WTC11 (cell line): ENCODE measurements around the gene ZNF277. TPM values are rescaled to one million over a fixed set of nuclear protein-coding genes. Genes with fewer than 3 reads are reported as not detected.
"Not testable (repeated sequence)": the region's sequence is repeated elsewhere in the genome, so short reads cannot be mapped to it uniquely, and the experiment has no call there.

Experiments
- ATAC-seq: fragments of 200-7000 bp; cut with Tn5 transposase; 2 replicates; pipeline ENCODE4 v1.10.0; 2021; ENCODE audit warnings: mild to moderate bottlenecking, moderate library complexity
- CTCF ChIA-PET: fragments of 300-600 bp; sonication (Branson Sonifier 250); formaldehyde crosslinking; loops from one replicate; lab custom pipeline; 2021; ENCODE audit warnings: antibody characterized with exemption; lab: Charles Lee
- POLR2A ChIA-PET: fragments of 350-600 bp; sonication (Branson Sonifier 250); formaldehyde crosslinking; loops from one replicate; lab custom pipeline; 2021; ENCODE audit warnings: antibody characterized with exemption; lab: Charles Lee
- DNase-seq: peaks from one replicate; pipeline ENCODE4 v3.0.0; 2021; ENCODE audit warnings: low spot score
- H3K27ac Mint-ChIP-seq: 2 replicates; pipeline ENCODE4 v1.8.0; 2021; ENCODE audit warnings: mixed read lengths
- H3K27me3 Mint-ChIP-seq: 2 replicates; pipeline ENCODE4 v1.8.0; 2021; ENCODE audit warnings: low read depth, mild to moderate bottlenecking, moderate library complexity, mixed read lengths
- H3K36me3 Mint-ChIP-seq: 2 replicates; pipeline ENCODE4 v1.8.0; 2021; ENCODE audit warnings: mixed read lengths
- H3K4me1 Mint-ChIP-seq: 2 replicates; pipeline ENCODE4 v1.8.0; 2022; ENCODE audit warnings: mixed read lengths
- H3K4me3 Mint-ChIP-seq: 2 replicates; pipeline ENCODE4 v1.8.0; 2021; ENCODE audit warnings: mild to moderate bottlenecking, moderate library complexity, mixed read lengths
- H3K9me3 Mint-ChIP-seq: 2 replicates; pipeline ENCODE4 v1.8.0; 2021; ENCODE audit warnings: mixed read lengths
- ESRRA ChIP-seq: sonication (generic); formaldehyde crosslinking; IDR thresholded peaks from 2 replicates; pipeline ENCODE4 v1.8.1; 2022; ENCODE audit warnings: mild to moderate bottlenecking, missing genetic modification reagents, borderline replicate concordance
- FOXK1 ChIP-seq: sonication (generic); formaldehyde crosslinking; IDR thresholded peaks from 2 replicates; pipeline ENCODE4 v1.8.0; 2022; ENCODE audit warnings: mild to moderate bottlenecking, moderate library complexity, missing genetic modification reagents
- FOXP1 ChIP-seq: sonication (generic); formaldehyde crosslinking; IDR thresholded peaks from 2 replicates; pipeline ENCODE4 v1.8.0; 2022; ENCODE audit warnings: missing genetic modification reagents, mild to moderate bottlenecking, moderate library complexity, borderline replicate concordance
- IRF2 ChIP-seq: sonication (generic); formaldehyde crosslinking; IDR thresholded peaks from 2 replicates; pipeline ENCODE4 v1.8.0; 2022; ENCODE audit warnings: low read depth, missing genetic modification reagents, borderline replicate concordance
- NFE2L1 ChIP-seq: sonication (generic); formaldehyde crosslinking; IDR thresholded peaks from 2 replicates; pipeline ENCODE4 v1.8.1; 2023; ENCODE audit warnings: missing genetic modification reagents
- NFYB ChIP-seq: sonication (generic); formaldehyde crosslinking; conservative IDR thresholded peaks from 2 replicates; pipeline ENCODE4 v1.8.0; 2022; ENCODE audit warnings: low read depth, missing genetic modification reagents
- PRRX2 ChIP-seq: fragments of 250-450 bp; sonication (Bioruptor Pico); IDR thresholded peaks from 2 replicates; pipeline ENCODE4 v1.8.0; 2021; ENCODE audit warnings: mild to moderate bottlenecking
- RELA ChIP-seq: sonication (generic); formaldehyde crosslinking; IDR thresholded peaks from 2 replicates; pipeline ENCODE4 v1.8.1; 2022; ENCODE audit warnings: missing genetic modification reagents, mild to moderate bottlenecking, borderline replicate concordance
- SOX15 ChIP-seq: fragments of 250-450 bp; sonication (Bioruptor Pico); IDR thresholded peaks from 2 replicates; pipeline ENCODE4 v1.9.0; 2021; ENCODE audit warnings: mild to moderate bottlenecking
- ZNF396 ChIP-seq: fragments of 250-450 bp; sonication (Bioruptor Pico); IDR thresholded peaks from 2 replicates; pipeline ENCODE4 v1.8.0; 2021; ENCODE audit warnings: mild to moderate bottlenecking, moderate library complexity, borderline replicate concordance
- total RNA-seq: library from RNA; stranded (reverse); gene quantifications from 3 replicates; pipeline ENCODE4 v1.2.3, GENCODE V29; 2021
- TF ChIP-seq, protein P1 (sequence below): sonication (generic); formaldehyde crosslinking; IDR thresholded peaks from 2 replicates; pipeline ENCODE4 v1.8.0; 2022; ENCODE audit warnings: mild to moderate bottlenecking, missing genetic modification reagents
- TF ChIP-seq, protein P2 (sequence below): sonication (generic); formaldehyde crosslinking; IDR thresholded peaks from 2 replicates; pipeline ENCODE4 v1.8.1; 2022; ENCODE audit warnings: missing genetic modification reagents, borderline replicate concordance
- TF ChIP-seq, protein P3 (sequence below): sonication (generic); formaldehyde crosslinking; IDR thresholded peaks from 2 replicates; pipeline ENCODE4 v1.8.0; 2022; ENCODE audit warnings: missing genetic modification reagents
- TF ChIP-seq, protein P4 (sequence below): fragments of 250-450 bp; sonication (Bioruptor Pico); IDR thresholded peaks from 2 replicates; pipeline ENCODE4 v1.9.0; 2021; ENCODE audit warnings: mild to moderate bottlenecking
- TF ChIP-seq, protein P5 (sequence below): sonication (generic); formaldehyde crosslinking; IDR thresholded peaks from 2 replicates; pipeline ENCODE4 v1.8.1; 2022; ENCODE audit warnings: low read depth, missing genetic modification reagents, borderline replicate concordance

The ZNF277 gene
- total RNA-seq, 1 experiment from 2014 or later = 22.5 TPM

DNA sequence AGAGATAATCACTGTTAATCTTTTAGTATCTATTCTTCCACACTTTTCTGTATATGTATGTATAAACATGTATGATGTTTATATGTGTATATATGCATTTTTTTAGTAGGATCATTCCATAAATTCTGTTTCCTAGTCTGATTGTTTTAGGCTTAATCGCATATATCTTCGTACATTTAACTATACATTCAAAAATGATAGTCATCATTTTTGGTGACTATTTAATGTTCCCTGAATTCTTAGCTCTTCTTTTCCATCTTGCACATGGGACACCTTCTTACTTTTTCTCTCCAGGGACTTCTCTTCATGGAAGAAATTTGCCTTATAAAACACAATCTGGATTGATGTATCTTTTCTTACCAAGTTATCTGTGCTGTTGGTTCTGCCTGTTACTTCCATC lies 42.1 kb downstream of the ZNF277 start:
- POLR2A ChIA-PET = interaction anchor here (0.7 kb wide), 1 partner anchor 29 kb away, joined by 3 read pairs; no protein-coding TSS in a partner anchor
- CTCF ChIA-PET = no interaction called here
- no peak for DNase-seq
- H3K27ac Mint-ChIP-seq = no peak overlapping the region
- H3K4me1 Mint-ChIP-seq = peaks cover 64% of the 10 kb centered on the region
- ATAC-seq = no peak
- H3K27me3 Mint-ChIP-seq = peaks cover 62% of the 10 kb centered on the region
- no peak overlapping the region for H3K4me3 Mint-ChIP-seq
- H3K36me3 Mint-ChIP-seq = no peaks in the 10 kb centered on the region; the same call in 1 of the 2 replicates
- TF ChIP-seq, protein P1, sequence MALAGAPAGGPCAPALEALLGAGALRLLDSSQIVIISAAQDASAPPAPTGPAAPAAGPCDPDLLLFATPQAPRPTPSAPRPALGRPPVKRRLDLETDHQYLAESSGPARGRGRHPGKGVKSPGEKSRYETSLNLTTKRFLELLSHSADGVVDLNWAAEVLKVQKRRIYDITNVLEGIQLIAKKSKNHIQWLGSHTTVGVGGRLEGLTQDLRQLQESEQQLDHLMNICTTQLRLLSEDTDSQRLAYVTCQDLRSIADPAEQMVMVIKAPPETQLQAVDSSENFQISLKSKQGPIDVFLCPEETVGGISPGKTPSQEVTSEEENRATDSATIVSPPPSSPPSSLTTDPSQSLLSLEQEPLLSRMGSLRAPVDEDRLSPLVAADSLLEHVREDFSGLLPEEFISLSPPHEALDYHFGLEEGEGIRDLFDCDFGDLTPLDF (CRISPR knock-in tag) = no peak
- TF ChIP-seq, protein P2, sequence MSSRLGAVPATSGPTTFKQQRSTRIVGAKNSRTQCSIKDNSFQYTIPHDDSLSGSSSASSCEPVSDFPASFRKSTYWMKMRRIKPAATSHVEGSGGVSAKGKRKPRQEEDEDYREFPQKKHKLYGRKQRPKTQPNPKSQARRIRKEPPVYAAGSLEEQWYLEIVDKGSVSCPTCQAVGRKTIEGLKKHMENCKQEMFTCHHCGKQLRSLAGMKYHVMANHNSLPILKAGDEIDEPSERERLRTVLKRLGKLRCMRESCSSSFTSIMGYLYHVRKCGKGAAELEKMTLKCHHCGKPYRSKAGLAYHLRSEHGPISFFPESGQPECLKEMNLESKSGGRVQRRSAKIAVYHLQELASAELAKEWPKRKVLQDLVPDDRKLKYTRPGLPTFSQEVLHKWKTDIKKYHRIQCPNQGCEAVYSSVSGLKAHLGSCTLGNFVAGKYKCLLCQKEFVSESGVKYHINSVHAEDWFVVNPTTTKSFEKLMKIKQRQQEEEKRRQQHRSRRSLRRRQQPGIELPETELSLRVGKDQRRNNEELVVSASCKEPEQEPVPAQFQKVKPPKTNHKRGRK (CRISPR knock-in tag) = no peak
- TF ChIP-seq SOX15 (CRISPR knock-in tag) = no peak
- no peak for TF ChIP-seq NFYB
- TF ChIP-seq, protein P3, sequence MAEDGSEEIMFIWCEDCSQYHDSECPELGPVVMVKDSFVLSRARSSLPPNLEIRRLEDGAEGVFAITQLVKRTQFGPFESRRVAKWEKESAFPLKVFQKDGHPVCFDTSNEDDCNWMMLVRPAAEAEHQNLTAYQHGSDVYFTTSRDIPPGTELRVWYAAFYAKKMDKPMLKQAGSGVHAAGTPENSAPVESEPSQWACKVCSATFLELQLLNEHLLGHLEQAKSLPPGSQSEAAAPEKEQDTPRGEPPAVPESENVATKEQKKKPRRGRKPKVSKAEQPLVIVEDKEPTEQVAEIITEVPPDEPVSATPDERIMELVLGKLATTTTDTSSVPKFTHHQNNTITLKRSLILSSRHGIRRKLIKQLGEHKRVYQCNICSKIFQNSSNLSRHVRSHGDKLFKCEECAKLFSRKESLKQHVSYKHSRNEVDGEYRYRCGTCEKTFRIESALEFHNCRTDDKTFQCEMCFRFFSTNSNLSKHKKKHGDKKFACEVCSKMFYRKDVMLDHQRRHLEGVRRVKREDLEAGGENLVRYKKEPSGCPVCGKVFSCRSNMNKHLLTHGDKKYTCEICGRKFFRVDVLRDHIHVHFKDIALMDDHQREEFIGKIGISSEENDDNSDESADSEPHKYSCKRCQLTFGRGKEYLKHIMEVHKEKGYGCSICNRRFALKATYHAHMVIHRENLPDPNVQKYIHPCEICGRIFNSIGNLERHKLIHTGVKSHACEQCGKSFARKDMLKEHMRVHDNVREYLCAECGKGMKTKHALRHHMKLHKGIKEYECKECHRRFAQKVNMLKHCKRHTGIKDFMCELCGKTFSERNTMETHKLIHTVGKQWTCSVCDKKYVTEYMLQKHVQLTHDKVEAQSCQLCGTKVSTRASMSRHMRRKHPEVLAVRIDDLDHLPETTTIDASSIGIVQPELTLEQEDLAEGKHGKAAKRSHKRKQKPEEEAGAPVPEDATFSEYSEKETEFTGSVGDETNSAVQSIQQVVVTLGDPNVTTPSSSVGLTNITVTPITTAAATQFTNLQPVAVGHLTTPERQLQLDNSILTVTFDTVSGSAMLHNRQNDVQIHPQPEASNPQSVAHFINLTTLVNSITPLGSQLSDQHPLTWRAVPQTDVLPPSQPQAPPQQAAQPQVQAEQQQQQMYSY (CRISPR knock-in tag) = no peak
- no peak for TF ChIP-seq IRF2 (CRISPR knock-in tag)
- TF ChIP-seq, protein P4, sequence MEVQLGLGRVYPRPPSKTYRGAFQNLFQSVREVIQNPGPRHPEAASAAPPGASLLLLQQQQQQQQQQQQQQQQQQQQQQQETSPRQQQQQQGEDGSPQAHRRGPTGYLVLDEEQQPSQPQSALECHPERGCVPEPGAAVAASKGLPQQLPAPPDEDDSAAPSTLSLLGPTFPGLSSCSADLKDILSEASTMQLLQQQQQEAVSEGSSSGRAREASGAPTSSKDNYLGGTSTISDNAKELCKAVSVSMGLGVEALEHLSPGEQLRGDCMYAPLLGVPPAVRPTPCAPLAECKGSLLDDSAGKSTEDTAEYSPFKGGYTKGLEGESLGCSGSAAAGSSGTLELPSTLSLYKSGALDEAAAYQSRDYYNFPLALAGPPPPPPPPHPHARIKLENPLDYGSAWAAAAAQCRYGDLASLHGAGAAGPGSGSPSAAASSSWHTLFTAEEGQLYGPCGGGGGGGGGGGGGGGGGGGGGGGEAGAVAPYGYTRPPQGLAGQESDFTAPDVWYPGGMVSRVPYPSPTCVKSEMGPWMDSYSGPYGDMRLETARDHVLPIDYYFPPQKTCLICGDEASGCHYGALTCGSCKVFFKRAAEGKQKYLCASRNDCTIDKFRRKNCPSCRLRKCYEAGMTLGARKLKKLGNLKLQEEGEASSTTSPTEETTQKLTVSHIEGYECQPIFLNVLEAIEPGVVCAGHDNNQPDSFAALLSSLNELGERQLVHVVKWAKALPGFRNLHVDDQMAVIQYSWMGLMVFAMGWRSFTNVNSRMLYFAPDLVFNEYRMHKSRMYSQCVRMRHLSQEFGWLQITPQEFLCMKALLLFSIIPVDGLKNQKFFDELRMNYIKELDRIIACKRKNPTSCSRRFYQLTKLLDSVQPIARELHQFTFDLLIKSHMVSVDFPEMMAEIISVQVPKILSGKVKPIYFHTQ (CRISPR knock-in tag) = no peak
- TF ChIP-seq RELA (CRISPR knock-in tag) = no peak
- no peak for TF ChIP-seq ESRRA (CRISPR knock-in tag)
- TF ChIP-seq FOXK1 (CRISPR knock-in tag) = no peak
- no peak for TF ChIP-seq ZNF396 (CRISPR knock-in tag)
- no peak for TF ChIP-seq PRRX2 (CRISPR knock-in tag)
- TF ChIP-seq, protein P5, sequence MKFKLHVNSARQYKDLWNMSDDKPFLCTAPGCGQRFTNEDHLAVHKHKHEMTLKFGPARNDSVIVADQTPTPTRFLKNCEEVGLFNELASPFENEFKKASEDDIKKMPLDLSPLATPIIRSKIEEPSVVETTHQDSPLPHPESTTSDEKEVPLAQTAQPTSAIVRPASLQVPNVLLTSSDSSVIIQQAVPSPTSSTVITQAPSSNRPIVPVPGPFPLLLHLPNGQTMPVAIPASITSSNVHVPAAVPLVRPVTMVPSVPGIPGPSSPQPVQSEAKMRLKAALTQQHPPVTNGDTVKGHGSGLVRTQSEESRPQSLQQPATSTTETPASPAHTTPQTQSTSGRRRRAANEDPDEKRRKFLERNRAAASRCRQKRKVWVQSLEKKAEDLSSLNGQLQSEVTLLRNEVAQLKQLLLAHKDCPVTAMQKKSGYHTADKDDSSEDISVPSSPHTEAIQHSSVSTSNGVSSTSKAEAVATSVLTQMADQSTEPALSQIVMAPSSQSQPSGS (CRISPR knock-in tag) = no peak
- no peak for TF ChIP-seq NFE2L1 (CRISPR knock-in tag)
- no peak for TF ChIP-seq FOXP1 (CRISPR knock-in tag)
- TF ChIP-seq, all 79 proteins: peak for 0
- H3K9me3 Mint-ChIP-seq = no peaks in the 10 kb centered on the region

DNA sequence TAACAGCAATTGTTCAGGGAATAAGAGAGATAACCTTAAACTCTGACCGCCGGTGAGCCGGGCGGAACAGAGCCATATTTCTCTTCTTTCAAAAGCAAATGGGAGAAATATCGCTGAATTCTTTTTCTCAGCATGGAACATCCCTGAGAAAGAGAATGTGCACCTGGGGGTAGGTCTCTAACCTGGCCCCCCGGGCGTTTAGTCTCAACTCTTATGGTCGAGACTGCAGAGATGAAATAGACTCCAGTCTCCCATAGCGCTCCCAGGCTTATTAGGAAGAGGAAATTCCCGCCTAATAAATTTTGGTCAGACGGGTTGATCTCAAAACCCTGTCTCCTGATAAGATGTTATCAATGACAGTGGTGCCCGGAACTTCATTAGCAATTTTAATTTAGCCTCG lies 43.5 kb downstream of the ZNF277 start:
- Mint-ChIP-seq H3K4me3 (peak overlapping the region; percentile 63), H3K4me1 (peaks cover 78% of the 10 kb centered on the region), H3K27me3 (peaks cover 64% of the 10 kb centered on the region)
- POLR2A ChIA-PET, H3K36me3 Mint-ChIP-seq, H3K9me3 Mint-ChIP-seq, CTCF ChIA-PET, H3K27ac Mint-ChIP-seq: not testable (repeated sequence)
- TF ChIP-seq, protein P4 (CRISPR knock-in tag) = 0 out of 2 replicates have a peak, but pooled peaks have one; percentile 42
- ATAC-seq = peak; percentile 47
- DNase-seq = peak; percentile 80
